HepG2 (cell line): ENCODE data around the gene MS4A10. TPM values are rescaled to one million over a fixed set of nuclear protein-coding genes. Genes with fewer than 3 reads are reported as not detected.
A peak's percentile ranks its signal among the peaks of the same experiment; 100 is the strongest.

ENCODE experiments used
- ARNT ChIP-seq: fragments of 450-650 bp; IDR thresholded peaks from 2 replicates; pipeline ENCODE4 v1.6.1; 2017
- ETV5 ChIP-seq: IDR thresholded peaks from 2 replicates; pipeline ENCODE4 v1.6.1; 2018; ENCODE audit warnings: missing biosample characterization, missing genetic modification reagents, inconsistent platforms, borderline replicate concordance
- FOXO1 ChIP-seq: sonication (generic); formaldehyde crosslinking; IDR thresholded peaks from 2 replicates; pipeline ENCODE4 v1.4.0; 2020; ENCODE audit warnings: missing genetic modification reagents
- HCFC1 ChIP-seq: fragments of 150-350 bp; IDR thresholded peaks from 2 replicates; pipeline ENCODE4 v1.6.1; 2014; ENCODE audit warnings: low read depth, low read length
- ISL2 ChIP-seq: sonication (generic); formaldehyde crosslinking; IDR thresholded peaks from 2 replicates; pipeline ENCODE4 v1.5.0; 2020; ENCODE audit warnings: missing genetic modification reagents
- NCOR1 ChIP-seq: fragments of 200-600 bp; sonication (generic); IDR thresholded peaks from 2 replicates; pipeline ENCODE4 v1.7.0; 2017; ENCODE audit warnings: antibody characterized with exemption, low read length, borderline replicate concordance
- NFKBIZ ChIP-seq: IDR thresholded peaks from 2 replicates; pipeline ENCODE4 v1.6.1; 2018; ENCODE audit warnings: missing genetic modification reagents, missing compliant biosample characterization
- SP2 ChIP-seq: sonication (generic); formaldehyde crosslinking; IDR thresholded peaks from 2 replicates; pipeline ENCODE4 v1.5.1; 2020; ENCODE audit warnings: mild to moderate bottlenecking, missing genetic modification reagents
- ZNF414 ChIP-seq: sonication (generic); formaldehyde crosslinking; IDR thresholded peaks from 2 replicates; pipeline ENCODE4 v1.5.0; 2020; ENCODE audit warnings: missing genetic modification reagents
- ZNF441 ChIP-seq: sonication (generic); formaldehyde crosslinking; IDR thresholded peaks from 2 replicates; pipeline ENCODE4 v1.7.0; 2021; ENCODE audit warnings: missing genetic modification reagents, borderline replicate concordance
- ZNF543 ChIP-seq: sonication (generic); formaldehyde crosslinking; IDR thresholded peaks from 2 replicates; pipeline ENCODE4 v1.4.0; 2020; ENCODE audit warnings: mild to moderate bottlenecking, missing genetic modification reagents
- ZNF569 ChIP-seq: sonication (generic); formaldehyde crosslinking; IDR thresholded peaks from 2 replicates; pipeline ENCODE4 v1.5.0; 2020; ENCODE audit warnings: mild to moderate bottlenecking, missing genetic modification reagents, moderate library complexity, borderline replicate concordance
- ZNF577 ChIP-seq: sonication (generic); formaldehyde crosslinking; IDR thresholded peaks from 2 replicates; pipeline ENCODE4 v1.4.0; 2020; ENCODE audit warnings: mild to moderate bottlenecking, low read depth, missing genetic modification reagents, borderline replicate concordance
- ZNF605 ChIP-seq: sonication (generic); formaldehyde crosslinking; IDR thresholded peaks from 2 replicates; pipeline ENCODE4 v1.8.0; 2022; ENCODE audit warnings: mild to moderate bottlenecking, missing genetic modification reagents
- ZNF678 ChIP-seq: sonication (generic); formaldehyde crosslinking; IDR thresholded peaks from 2 replicates; pipeline ENCODE4 v1.4.0; 2020; ENCODE audit warnings: mild to moderate bottlenecking, missing genetic modification reagents
- ZNF749 ChIP-seq: sonication (generic); formaldehyde crosslinking; IDR thresholded peaks from 2 replicates; pipeline ENCODE4 v1.8.0; 2022; ENCODE audit warnings: mild to moderate bottlenecking, missing genetic modification reagents, moderate library complexity, borderline replicate concordance
- polyA plus RNA-seq, 8 experiments: library from polyadenylated mRNA; depleted of rRNA in 3 of 8; stranded (reverse) in 7 of 8; unstranded in 1 of 8; fragments of >200 nt; fragmentation: Illumina TruSeq in 4 of 8; extraction: Trizol in 4 of 8; gene quantifications; 2 replicates each; pipeline versions ENCODE4 v1.2.1 to v1.2.3, GENCODE V29; 2011 to 2016; ENCODE audit warnings: low read depth in 4 of 8, missing spikeins in 1 of 8, mixed read lengths in 1 of 8; ENCODE audit not compliant: insufficient read depth in 1 of 8
- total RNA-seq, 5 experiments: library from RNA; depleted of rRNA; stranded (reverse); fragments of >200 nt; fragmentation: Illumina TruSeq; extraction: Trizol; gene quantifications; 2 replicates each; pipeline ENCODE4 v1.2.3, GENCODE V29; 2016; ENCODE audit warnings: low read depth in 1 of 5
- TF ChIP-seq, protein P1 (sequence below), 2 experiments: fragments of 450-650 bp in 1 of 2; sonication (generic) in 1 of 2; formaldehyde crosslinking in 1 of 2; IDR thresholded peaks; 2 replicates each; pipeline versions ENCODE4 v1.6.1 to v1.8.0; 2016 to 2022; ENCODE audit warnings: antibody characterized with exemption in 1 of 2, mild to moderate bottlenecking in 1 of 2, missing genetic modification reagents in 1 of 2
- TF ChIP-seq, protein P2 (sequence below): sonication (generic); formaldehyde crosslinking; conservative IDR thresholded peaks from 2 replicates; pipeline ENCODE4 v1.4.0; 2020; ENCODE audit warnings: missing genetic modification reagents

The MS4A10 gene
- total and polyA plus RNA-seq, 2 of the 13 experiments (the other 11 are each of a cell fraction or from before 2014, with no cell fraction given): not detected

GRCh38 chr11:60841797-60842667, 56.9 kb downstream of the MS4A10 start, which contains the start of gene CCDC86 (continued):
- TF ChIP-seq, protein P1, sequence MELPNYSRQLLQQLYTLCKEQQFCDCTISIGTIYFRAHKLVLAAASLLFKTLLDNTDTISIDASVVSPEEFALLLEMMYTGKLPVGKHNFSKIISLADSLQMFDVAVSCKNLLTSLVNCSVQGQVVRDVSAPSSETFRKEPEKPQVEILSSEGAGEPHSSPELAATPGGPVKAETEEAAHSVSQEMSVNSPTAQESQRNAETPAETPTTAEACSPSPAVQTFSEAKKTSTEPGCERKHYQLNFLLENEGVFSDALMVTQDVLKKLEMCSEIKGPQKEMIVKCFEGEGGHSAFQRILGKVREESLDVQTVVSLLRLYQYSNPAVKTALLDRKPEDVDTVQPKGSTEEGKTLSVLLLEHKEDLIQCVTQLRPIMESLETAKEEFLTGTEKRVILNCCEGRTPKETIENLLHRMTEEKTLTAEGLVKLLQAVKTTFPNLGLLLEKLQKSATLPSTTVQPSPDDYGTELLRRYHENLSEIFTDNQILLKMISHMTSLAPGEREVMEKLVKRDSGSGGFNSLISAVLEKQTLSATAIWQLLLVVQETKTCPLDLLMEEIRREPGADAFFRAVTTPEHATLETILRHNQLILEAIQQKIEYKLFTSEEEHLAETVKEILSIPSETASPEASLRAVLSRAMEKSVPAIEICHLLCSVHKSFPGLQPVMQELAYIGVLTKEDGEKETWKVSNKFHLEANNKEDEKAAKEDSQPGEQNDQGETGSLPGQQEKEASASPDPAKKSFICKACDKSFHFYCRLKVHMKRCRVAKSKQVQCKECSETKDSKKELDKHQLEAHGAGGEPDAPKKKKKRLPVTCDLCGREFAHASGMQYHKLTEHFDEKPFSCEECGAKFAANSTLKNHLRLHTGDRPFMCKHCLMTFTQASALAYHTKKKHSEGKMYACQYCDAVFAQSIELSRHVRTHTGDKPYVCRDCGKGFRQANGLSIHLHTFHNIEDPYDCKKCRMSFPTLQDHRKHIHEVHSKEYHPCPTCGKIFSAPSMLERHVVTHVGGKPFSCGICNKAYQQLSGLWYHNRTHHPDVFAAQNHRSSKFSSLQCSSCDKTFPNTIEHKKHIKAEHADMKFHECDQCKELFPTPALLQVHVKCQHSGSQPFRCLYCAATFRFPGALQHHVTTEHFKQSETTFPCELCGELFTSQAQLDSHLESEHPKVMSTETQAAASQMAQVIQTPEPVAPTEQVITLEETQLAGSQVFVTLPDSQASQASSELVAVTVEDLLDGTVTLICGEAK (IDR thresholded peaks at IDR 0.05): no peak
- TF ChIP-seq, protein P1 (CRISPR knock-in tag; IDR thresholded peaks at IDR 0.05): peak; percentile 84; the same call in 1 of the 2 replicates
- TF ChIP-seq ISL2 (peak; percentile 80; the same call in 1 of the 2 replicates), ZNF414 (peak; percentile 93; the same call in 1 of the 2 replicates), ZNF678 (CRISPR knock-in tag) (no peak), NCOR1 (no peak), ZNF441 (CRISPR knock-in tag) (peak; percentile 70), ZNF543 (peak; percentile 76), ZNF569 (CRISPR knock-in tag) (no peak; the same call in 1 of the 2 replicates), ZNF749 (CRISPR knock-in tag) (peak; percentile 90; the same call in 1 of the 2 replicates), ETV5 (CRISPR knock-in tag) (peak; percentile 71; the same call in 1 of the 2 replicates), ARNT (no peak), NFKBIZ (peak; percentile 35; the same call in 1 of the 2 replicates), ZNF605 (CRISPR knock-in tag) (peak; percentile 66; the same call in 1 of the 2 replicates), SP2 (CRISPR knock-in tag) (peak; percentile 64), FOXO1 (CRISPR knock-in tag) (peak; percentile 88), HCFC1 (peak; percentile 85), ZNF577 (CRISPR knock-in tag) (no peak)
- TF ChIP-seq, protein P2, sequence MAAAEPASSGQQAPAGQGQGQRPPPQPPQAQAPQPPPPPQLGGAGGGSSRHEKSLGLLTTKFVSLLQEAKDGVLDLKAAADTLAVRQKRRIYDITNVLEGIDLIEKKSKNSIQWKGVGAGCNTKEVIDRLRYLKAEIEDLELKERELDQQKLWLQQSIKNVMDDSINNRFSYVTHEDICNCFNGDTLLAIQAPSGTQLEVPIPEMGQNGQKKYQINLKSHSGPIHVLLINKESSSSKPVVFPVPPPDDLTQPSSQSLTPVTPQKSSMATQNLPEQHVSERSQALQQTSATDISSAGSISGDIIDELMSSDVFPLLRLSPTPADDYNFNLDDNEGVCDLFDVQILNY (CRISPR knock-in tag): no peak
